ENCODE results near the gene RPS18. TPM values are rescaled to one million over a fixed set of nuclear protein-coding genes. Genes with fewer than 3 reads are reported as not detected.

The RPS18 gene
- total RNA-seq, 1 experiment from 2014 or later: 2,442 TPM

- Histone ChIP-seq H3K4me1 (replicated peaks; ENCODE audit: insufficient read depth) (no peaks in the 10 kb centered on the region), H3K79me2 (ENCODE audit: low read depth) (no peaks in the 10 kb centered on the region), H4K20me1 (ENCODE audit: insufficient read depth) (no peaks in the 10 kb centered on the region), H3F3A (ENCODE audit: insufficient read depth, low read depth) (no peaks in the 10 kb centered on the region), H3K36me3 (ENCODE audit: low read depth) (no peaks in the 10 kb centered on the region), H3K27ac (no peak overlapping the region), H2AFZ (no peak overlapping the region), H3K9me2 (ENCODE audit: insufficient read depth) (no peaks in the 10 kb centered on the region), H3K4me3 (no peak overlapping the region), H3K4me2 (no peak overlapping the region), H3K27me3 (ENCODE audit: insufficient read depth, low read depth) (peaks cover 90% of the 10 kb centered on the region), H3K9me3 (ENCODE audit: insufficient read depth, low read depth) (no peaks in the 10 kb centered on the region)
- ChIA-PET CTCF (no interaction called here), POLR2A (ENCODE audit: unreplicated experiment) (interaction anchor here (0.7 kb wide), 1 partner anchor 114 kb away, joined by 16 read pairs; no protein-coding TSS in a partner anchor)
- intact Hi-C loops (cut with micrococcal nuclease; ENCODE audit: unreplicated experiment): no loop called here
- BruUV-seq (replicated peaks): no TSS peak
- DNase-seq: no peak
- TF ChIP-seq EZH2 (IDR thresholded peaks at IDR 0.05; ENCODE audit: low read depth) (no peak), CTCF (conservative IDR thresholded peaks at IDR 0.05) (no peak)
These were observed 35.5 kb upstream of the RPS18 start for GRCh38 chr6:33236328-33236727.

- ChIA-PET POLR2A (ENCODE audit: unreplicated experiment) (interaction anchor here (0.7 kb wide), 1 partner anchor 115 kb away, joined by 16 read pairs; no protein-coding TSS in a partner anchor), CTCF (no interaction called here)
- H3K27ac ChIP-seq: no peak overlapping the region
- no peaks in the 10 kb centered on the region for H4K20me1 ChIP-seq (ENCODE audit: insufficient read depth)
- DNase-seq: no peak
- peaks cover 91% of the 10 kb centered on the region for H3K27me3 ChIP-seq (ENCODE audit: insufficient read depth, low read depth)
- H3K36me3 ChIP-seq (ENCODE audit: low read depth): no peaks in the 10 kb centered on the region
- H3K4me1 ChIP-seq (replicated peaks; ENCODE audit: insufficient read depth): no peaks in the 10 kb centered on the region
- H3K9me3 ChIP-seq (ENCODE audit: insufficient read depth, low read depth): no peaks in the 10 kb centered on the region
- H3F3A ChIP-seq (ENCODE audit: insufficient read depth, low read depth): no peaks in the 10 kb centered on the region
- TF ChIP-seq EZH2 (IDR thresholded peaks at IDR 0.05; ENCODE audit: low read depth) (no peak), CTCF (conservative IDR thresholded peaks at IDR 0.05) (no peak)
- H3K9me2 ChIP-seq (ENCODE audit: insufficient read depth): no peaks in the 10 kb centered on the region
- no peaks in the 10 kb centered on the region for H3K79me2 ChIP-seq (ENCODE audit: low read depth)
- intact Hi-C loops (cut with micrococcal nuclease; ENCODE audit: unreplicated experiment): no loop called here
- BruUV-seq (replicated peaks): no TSS peak
- H3K4me2 ChIP-seq: no peak overlapping the region
- H3K4me3 ChIP-seq: no peak overlapping the region
- H2AFZ ChIP-seq: no peak overlapping the region
These were observed 35.0 kb upstream of the RPS18 start for GRCh38 chr6:33236852-33237251.

GRCh38 chr6:33237741-33238140, 34.1 kb upstream of the RPS18 start:
- no peaks in the 10 kb centered on the region for H3K79me2 ChIP-seq (ENCODE audit: low read depth)
- no peaks in the 10 kb centered on the region for H3K4me1 ChIP-seq (replicated peaks; ENCODE audit: insufficient read depth)
- DNase-seq: no peak
- H3F3A ChIP-seq (ENCODE audit: insufficient read depth, low read depth): no peaks in the 10 kb centered on the region
- no TSS peak for BruUV-seq (replicated peaks)
- H3K27me3 ChIP-seq (ENCODE audit: insufficient read depth, low read depth): peaks cover 94% of the 10 kb centered on the region
- TF ChIP-seq CTCF (conservative IDR thresholded peaks at IDR 0.05) (no peak), EZH2 (IDR thresholded peaks at IDR 0.05; ENCODE audit: low read depth) (no peak)
- POLR2A ChIA-PET (ENCODE audit: unreplicated experiment): no interaction called here
- no peak overlapping the region for H2AFZ ChIP-seq
- H3K9me3 ChIP-seq (ENCODE audit: insufficient read depth, low read depth): no peaks in the 10 kb centered on the region
- no peak overlapping the region for H3K27ac ChIP-seq
- no peaks in the 10 kb centered on the region for H3K36me3 ChIP-seq (ENCODE audit: low read depth)
- no peaks in the 10 kb centered on the region for H3K9me2 ChIP-seq (ENCODE audit: insufficient read depth)
- H3K4me3 ChIP-seq: no peak overlapping the region
- intact Hi-C loops (cut with micrococcal nuclease; ENCODE audit: unreplicated experiment): no loop called here
- H3K4me2 ChIP-seq: no peak overlapping the region
- CTCF ChIA-PET: no interaction called here
- H4K20me1 ChIP-seq (ENCODE audit: insufficient read depth): no peaks in the 10 kb centered on the region
